Smooth muscle cell (in vitro differentiated cells): ENCODE data around the gene ORAI1. TPM values are rescaled to one million over a fixed set of nuclear protein-coding genes. Genes with fewer than 3 reads are reported as not detected.

Experiments
- DNase-seq: peaks from one replicate; lab custom pipeline; 2025; ENCODE audit not compliant: unreplicated experiment; lab: John Stamatoyannopoulos, UW
- H2AFZ ChIP-seq: fragments of 200-600 bp; sonication (generic); 2 replicates; pipeline ENCODE4 v1.6.0; 2016; ENCODE audit warnings: antibody characterized with exemption, low read depth, mild to moderate bottlenecking
- H3F3A ChIP-seq: fragments of 200-600 bp; sonication (generic); 2 replicates; pipeline ENCODE4 v1.6.0; 2017; ENCODE audit warnings: antibody characterized with exemption, low read depth
- H3K27ac ChIP-seq: fragments of 200-600 bp; sonication (generic); 2 replicates; pipeline ENCODE4 v1.5.1; 2016; ENCODE audit warnings: low read depth, mild to moderate bottlenecking
- H3K27me3 ChIP-seq: fragments of 200-600 bp; sonication (generic); 2 replicates; pipeline ENCODE4 v1.6.1; 2016; ENCODE audit warnings: low read depth, mild to moderate bottlenecking
- H3K36me3 ChIP-seq: fragments of 200-600 bp; sonication (generic); 2 replicates; pipeline ENCODE4 v1.5.1; 2016; ENCODE audit warnings: low read depth
- H3K4me1 ChIP-seq: fragments of 200-600 bp; sonication (generic); 2 replicates; pipeline ENCODE4 v1.5.1; 2016; ENCODE audit warnings: low read depth
- H3K4me2 ChIP-seq: fragments of 200-600 bp; sonication (generic); 2 replicates; pipeline ENCODE4 v1.6.0; 2016; ENCODE audit warnings: mild to moderate bottlenecking
- H3K4me3 ChIP-seq: fragments of 200-600 bp; sonication (generic); 2 replicates; pipeline ENCODE4 v1.5.1; 2016; ENCODE audit warnings: mild to moderate bottlenecking
- H3K79me2 ChIP-seq: fragments of 200-600 bp; sonication (generic); 2 replicates; pipeline ENCODE4 v1.6.0; 2016; ENCODE audit warnings: low read depth, mild to moderate bottlenecking
- H3K9ac ChIP-seq: fragments of 200-600 bp; sonication (generic); 2 replicates; pipeline ENCODE4 v1.6.0; 2016; ENCODE audit warnings: low read depth
- H3K9me3 ChIP-seq: fragments of 200-600 bp; sonication (generic); replicated peaks from 2 replicates; pipeline ENCODE4 v1.5.1; 2016; ENCODE audit warnings: low read depth
- H4K20me1 ChIP-seq: fragments of 200-600 bp; sonication (generic); 2 replicates; pipeline ENCODE4 v1.6.0; 2016; ENCODE audit warnings: low read depth
- WGBS: methylation state at CpG from one replicate; pipeline ENCODE4 v1.1.7; 2016; ENCODE audit warnings: low lambda C conversion rate; 5-methylcytosine and 5-hydroxymethylcytosine counted together
- polyA plus RNA-seq: library from polyadenylated mRNA; unstranded; fragments of >200 nt; fragmentation: Nextera tagmentation; extraction: Ambion mirVana; gene quantifications from 2 replicates; pipeline ENCODE4 v1.2.1, GENCODE V29; 2016
- total RNA-seq: library from RNA; depleted of rRNA; stranded (reverse); fragments of >200 nt; gene quantifications from 2 replicates; pipeline ENCODE4 v1.2.3, GENCODE V29; 2014
- TF ChIP-seq, protein P1 (sequence below): fragments of 200-600 bp; sonication (generic); IDR thresholded peaks from 2 replicates; pipeline ENCODE4 v1.5.1; 2017; ENCODE audit warnings: borderline replicate concordance, mild to moderate bottlenecking, antibody characterized with exemption; ENCODE audit not compliant: insufficient read depth, poor library complexity, severe bottlenecking

ORAI1 gene
- total and polyA plus RNA-seq, 2 experiments from 2014 or later, result 5.5 to 23.4 TPM

GRCh38 chr12:121668750-121669520 lies 42.6 kb downstream of the ORAI1 start:
- H4K20me1 ChIP-seq, result no peaks in the 10 kb centered on the region
- no peaks in the 10 kb centered on the region for H3K27me3 ChIP-seq
- H3K4me1 ChIP-seq, result peaks cover 9% of the 10 kb centered on the region
- H3K79me2 ChIP-seq, result no peaks in the 10 kb centered on the region
- H3K36me3 ChIP-seq, result no peaks in the 10 kb centered on the region
- H3K9me3 ChIP-seq, result no peaks in the 10 kb centered on the region
- no peak overlapping the region for H3K4me3 ChIP-seq
- no peak overlapping the region for H3K9ac ChIP-seq
- peak; percentile 3 for DNase-seq
- no peak overlapping the region for H2AFZ ChIP-seq
- no peak overlapping the region for H3K27ac ChIP-seq
- no peak overlapping the region for H3K4me2 ChIP-seq
- whole genome bisulfite sequencing, result 86% methylated on average over 18 of the region's 18 CpGs
- TF ChIP-seq, protein P1, sequence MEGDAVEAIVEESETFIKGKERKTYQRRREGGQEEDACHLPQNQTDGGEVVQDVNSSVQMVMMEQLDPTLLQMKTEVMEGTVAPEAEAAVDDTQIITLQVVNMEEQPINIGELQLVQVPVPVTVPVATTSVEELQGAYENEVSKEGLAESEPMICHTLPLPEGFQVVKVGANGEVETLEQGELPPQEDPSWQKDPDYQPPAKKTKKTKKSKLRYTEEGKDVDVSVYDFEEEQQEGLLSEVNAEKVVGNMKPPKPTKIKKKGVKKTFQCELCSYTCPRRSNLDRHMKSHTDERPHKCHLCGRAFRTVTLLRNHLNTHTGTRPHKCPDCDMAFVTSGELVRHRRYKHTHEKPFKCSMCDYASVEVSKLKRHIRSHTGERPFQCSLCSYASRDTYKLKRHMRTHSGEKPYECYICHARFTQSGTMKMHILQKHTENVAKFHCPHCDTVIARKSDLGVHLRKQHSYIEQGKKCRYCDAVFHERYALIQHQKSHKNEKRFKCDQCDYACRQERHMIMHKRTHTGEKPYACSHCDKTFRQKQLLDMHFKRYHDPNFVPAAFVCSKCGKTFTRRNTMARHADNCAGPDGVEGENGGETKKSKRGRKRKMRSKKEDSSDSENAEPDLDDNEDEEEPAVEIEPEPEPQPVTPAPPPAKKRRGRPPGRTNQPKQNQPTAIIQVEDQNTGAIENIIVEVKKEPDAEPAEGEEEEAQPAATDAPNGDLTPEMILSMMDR, result peak; percentile 63
- H3F3A ChIP-seq, result peaks cover 6% of the 10 kb centered on the region

DNA sequence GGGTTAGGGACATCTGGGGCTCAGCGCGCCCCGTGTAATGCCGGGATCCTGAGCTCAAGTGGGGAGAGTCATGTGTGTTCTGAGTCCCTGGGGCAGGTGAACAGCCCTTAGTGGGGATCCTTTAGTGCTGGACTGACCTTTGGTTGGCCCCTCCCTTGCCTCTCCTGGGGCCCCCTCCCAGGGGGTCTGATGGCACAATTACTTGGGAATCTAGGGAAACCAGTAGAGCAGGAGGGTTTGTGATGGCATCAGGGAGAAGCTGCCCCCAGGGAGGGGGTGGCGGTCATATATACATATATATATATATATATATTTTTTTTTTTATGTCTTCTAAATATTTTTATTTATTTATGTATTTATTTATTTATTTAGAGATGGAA lies 43.2 kb downstream of the ORAI1 start, which contains the start of gene MORN3:
Gene MORN3, minus strand, starts transcription at position 134 of the 380 bp plus-strand sequence. CDS start 171 bp downstream, outside the sequence.
- Histone ChIP-seq H3K4me2 (no peak within 1 kb of the TSS), H4K20me1 (no peaks in the 10 kb centered on the region), H3K79me2 (no peaks in the 10 kb centered on the region), H3K4me3 (no peak within 1 kb of the TSS), H3K27me3 (no peaks in the 10 kb centered on the region), H2AFZ (no peak within 1 kb of the TSS), H3K4me1 (peaks cover 9% of the 10 kb centered on the region), H3F3A (peaks cover 6% of the 10 kb centered on the region), H3K27ac (no peak within 1 kb of the TSS), H3K36me3 (no peaks in the 10 kb centered on the region), H3K9me3 (no peaks in the 10 kb centered on the region), H3K9ac (no peak within 1 kb of the TSS)
- TF ChIP-seq, protein P1, result no peak
- WGBS, result 88% methylated on average over 5 of the region's 5 CpGs
- no peak for DNase-seq

DNA sequence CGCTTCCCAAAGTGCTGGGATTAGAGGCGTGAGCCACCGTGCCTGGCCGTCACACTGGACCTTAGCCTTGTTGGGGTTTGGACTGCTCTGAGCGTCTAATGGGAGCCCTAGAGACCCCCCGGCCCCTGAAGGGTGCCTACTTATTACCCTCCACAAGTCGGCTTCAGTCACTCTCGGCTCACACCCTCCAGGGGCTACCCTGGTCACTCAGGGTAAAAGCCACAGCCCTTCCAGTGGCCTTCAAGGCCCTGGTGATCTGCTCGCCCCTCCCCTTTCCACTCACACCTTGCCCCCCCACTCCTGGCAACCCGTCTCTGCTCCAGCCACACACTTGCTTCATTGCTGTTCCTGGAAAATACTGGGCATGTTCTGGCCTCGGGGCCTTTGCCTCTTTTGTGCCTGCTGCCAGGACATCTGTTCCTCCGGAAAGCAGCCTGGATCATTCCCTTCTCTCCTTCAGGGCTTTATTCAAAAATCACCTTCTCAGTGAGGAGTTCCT lies 46.7 kb downstream of the ORAI1 start:
- WGBS, result 74% methylated on average over 12 of the region's 12 CpGs
- TF ChIP-seq, protein P1, result no peak
- H3F3A ChIP-seq, result peaks cover 6% of the 10 kb centered on the region
- no peaks in the 10 kb centered on the region for H4K20me1 ChIP-seq
- no peaks in the 10 kb centered on the region for H3K27me3 ChIP-seq
- peak overlapping the region; percentile 95 for H2AFZ ChIP-seq
- H3K4me1 ChIP-seq, result peaks cover 9% of the 10 kb centered on the region
- H3K79me2 ChIP-seq, result no peaks in the 10 kb centered on the region
- peak overlapping the region; percentile 56 for H3K4me3 ChIP-seq
- H3K9ac ChIP-seq, result peak overlapping the region; percentile 65
- no peak overlapping the region for H3K27ac ChIP-seq
- DNase-seq, result no peak
- no peaks in the 10 kb centered on the region for H3K9me3 ChIP-seq
- no peaks in the 10 kb centered on the region for H3K36me3 ChIP-seq
- peak overlapping the region; percentile 87 for H3K4me2 ChIP-seq

DNA sequence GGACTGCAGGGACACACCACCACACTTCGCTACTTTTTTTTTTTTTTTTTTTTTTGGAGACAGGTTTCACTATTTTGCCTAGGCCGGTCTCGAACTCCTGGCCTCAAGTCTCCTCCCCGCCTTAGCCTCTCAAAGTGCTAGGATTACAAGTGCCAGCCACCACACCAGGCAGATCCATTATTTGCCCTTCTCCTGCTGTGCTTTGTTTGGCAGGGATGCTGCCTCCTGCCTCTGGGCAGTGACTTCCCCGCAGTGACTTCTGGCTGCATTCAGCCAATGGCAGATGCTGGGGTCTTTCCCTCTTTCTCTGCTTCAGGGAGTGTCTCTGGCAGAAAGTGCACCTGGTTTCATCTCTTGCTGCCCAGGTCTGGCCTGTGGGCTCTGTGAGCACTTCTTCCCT lies 49.9 kb downstream of the ORAI1 start:
- H3K4me2 ChIP-seq, result no peak overlapping the region
- H3K36me3 ChIP-seq, result no peaks in the 10 kb centered on the region
- TF ChIP-seq, protein P1, result no peak
- H2AFZ ChIP-seq, result no peak overlapping the region
- H3K4me1 ChIP-seq, result peaks cover 9% of the 10 kb centered on the region
- H3F3A ChIP-seq, result peaks cover 6% of the 10 kb centered on the region
- H3K4me3 ChIP-seq, result no peak overlapping the region
- H3K27ac ChIP-seq, result no peak overlapping the region
- no peaks in the 10 kb centered on the region for H3K79me2 ChIP-seq
- WGBS, result 98% methylated on average over 5 of the region's 5 CpGs
- DNase-seq, result no peak
- no peaks in the 10 kb centered on the region for H3K9me3 ChIP-seq
- H4K20me1 ChIP-seq, result no peaks in the 10 kb centered on the region
- H3K27me3 ChIP-seq, result no peaks in the 10 kb centered on the region
- no peak overlapping the region for H3K9ac ChIP-seq
